GM18511 (cell line): ENCODE results near the gene LILRB4.
"Not testable (repeated sequence)": the region's sequence is repeated elsewhere in the genome, so short reads cannot be mapped to it uniquely, and the experiment has no call there.

ENCODE experiments used
- ATAC-seq: cut with Tn5 transposase; IDR thresholded peaks from one replicate; pipeline ENCODE4 v1.9.1; 2021; ENCODE audit warnings: mild to moderate bottlenecking, moderate library complexity; ENCODE audit not compliant: unreplicated experiment

Gene LILRB4

DNA sequence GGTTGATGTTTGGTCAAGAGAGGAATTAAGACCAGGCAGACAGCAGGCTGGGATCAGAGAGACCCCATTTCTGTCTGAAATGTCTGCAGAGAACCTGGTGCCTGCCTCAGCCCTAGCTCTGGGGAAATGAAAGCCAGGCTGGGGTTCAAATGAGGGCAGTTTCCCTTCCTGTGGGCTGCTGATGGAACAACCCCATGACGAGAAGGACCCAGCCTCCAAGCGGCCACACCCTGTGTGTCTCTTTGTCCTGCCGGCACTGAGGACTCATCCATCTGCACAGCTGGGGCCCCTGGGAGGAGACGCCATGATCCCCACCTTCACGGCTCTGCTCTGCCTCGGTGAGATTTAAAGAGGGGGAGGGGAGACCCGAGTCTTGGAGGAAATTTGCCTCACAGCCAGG is at the start of gene LILRB4:
Gene LILRB4, plus strand, starts transcription at position 256 of the 400 bp plus-strand sequence. Its CDS starts 49 bp downstream, at position 305.
- ATAC-seq, result no peak

DNA sequence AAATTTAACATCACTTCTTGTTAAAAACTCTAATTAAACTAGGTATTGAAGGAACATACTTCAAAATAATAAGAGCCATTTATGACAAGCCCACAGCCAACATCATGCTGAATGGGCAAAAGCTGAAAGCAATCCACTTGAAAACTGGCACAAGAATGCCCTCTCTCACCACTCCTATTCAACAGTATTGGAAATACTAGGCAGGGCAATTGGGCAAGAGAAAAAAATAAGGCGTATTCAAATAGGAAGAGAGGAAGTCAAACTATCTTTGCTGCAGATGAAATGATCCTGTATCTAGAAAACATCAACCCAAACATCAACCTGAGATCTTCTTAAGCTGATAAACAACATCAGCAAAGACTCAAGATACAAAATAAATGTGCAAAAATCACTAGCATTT is 48.1 kb upstream of the LILRB4 start:
- no peak for ATAC-seq

DNA sequence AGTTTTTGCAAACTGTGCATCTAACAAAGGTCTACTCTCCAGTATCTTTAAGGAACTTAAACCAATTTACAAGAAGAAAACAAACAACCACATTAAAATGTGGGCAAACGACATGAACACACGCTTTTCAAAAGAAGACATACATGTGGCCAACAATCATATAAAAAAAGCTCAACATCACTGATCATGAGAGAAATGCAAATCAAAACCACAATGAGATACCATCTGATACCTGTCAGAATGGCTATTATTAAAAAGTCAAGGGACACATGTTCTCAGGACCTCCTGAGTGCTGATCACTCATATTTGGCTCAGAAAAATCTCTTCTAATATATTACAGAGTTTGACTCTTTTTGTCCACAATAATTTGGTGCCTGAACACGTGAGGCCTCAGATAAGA is 46.7 kb upstream of the LILRB4 start:
- ATAC-seq, result peak; percentile 25

DNA sequence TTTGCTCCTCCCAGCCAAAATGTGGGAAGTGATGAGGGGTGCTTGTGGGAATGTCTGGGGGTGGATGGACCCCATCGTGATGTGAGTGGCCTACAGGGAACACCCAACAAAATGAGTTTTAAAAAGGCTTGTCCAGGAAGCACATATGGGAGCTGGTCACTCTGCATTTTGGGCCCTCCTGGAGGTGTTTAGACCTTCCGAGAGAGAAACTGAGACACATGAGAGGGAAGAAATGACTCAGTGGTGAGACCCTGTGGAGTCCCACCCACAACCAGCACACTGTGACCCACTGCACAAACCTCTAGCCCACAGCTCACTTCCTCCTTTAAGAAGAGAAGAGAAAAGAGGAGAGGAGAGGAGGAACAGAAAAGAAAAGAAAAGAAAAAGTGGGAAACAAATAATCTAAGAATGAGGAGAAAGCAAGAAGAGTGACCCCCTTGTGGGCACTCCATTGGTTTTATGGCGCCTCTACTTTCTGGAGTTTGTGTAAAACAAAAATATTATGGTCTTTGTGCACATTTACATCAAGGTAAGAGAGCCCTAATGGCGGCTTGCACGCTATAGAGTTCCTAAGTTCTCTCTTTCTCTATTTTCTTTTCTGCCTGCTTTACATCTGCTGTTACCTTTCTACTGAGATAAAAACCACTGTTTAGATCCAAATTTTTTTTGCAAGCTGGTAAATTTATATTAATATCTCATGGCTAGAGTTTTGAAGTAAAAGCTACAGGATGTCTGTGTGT is 45.8 kb upstream of the LILRB4 start:
- ATAC-seq, result peak; percentile 78

DNA sequence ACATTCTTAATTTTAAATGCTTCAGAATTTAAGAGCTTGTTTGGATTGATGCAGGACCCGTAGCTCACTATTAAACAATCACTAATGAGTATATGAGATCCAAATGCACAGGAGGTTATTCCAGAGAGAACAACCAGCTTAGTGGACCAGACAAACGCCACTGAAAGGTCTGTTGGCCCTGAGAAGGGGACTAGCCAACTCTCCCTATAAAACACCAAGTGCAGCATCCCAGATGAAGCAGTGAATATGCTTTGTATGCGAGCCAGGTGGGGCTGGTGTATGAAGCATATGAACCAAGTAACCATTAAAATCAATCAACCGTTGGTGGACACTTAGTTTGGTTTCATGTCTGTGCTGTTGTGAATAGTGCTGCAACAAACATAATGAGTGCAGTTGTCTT is 42.3 kb upstream of the LILRB4 start:
- no peak for ATAC-seq

DNA sequence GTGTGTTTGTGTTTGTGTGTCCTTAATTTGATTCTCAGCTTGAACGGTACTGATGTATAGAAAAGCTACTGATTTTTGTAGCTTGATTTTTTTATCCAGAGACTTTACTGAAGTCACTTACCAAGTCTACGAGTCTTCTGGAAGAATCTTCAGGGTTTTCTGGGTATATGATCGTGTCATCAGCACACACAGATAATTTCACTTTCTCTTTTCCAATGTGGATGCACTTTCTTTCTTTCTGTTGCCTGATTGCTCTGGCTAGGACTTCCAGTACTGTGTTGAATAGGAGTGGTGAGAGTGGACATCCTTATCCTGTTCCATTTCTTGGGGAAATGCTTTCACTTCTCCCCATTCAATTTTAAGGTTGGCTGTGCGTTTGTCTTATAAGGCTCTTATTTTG is 40.4 kb upstream of the LILRB4 start:
- no peak for ATAC-seq

DNA sequence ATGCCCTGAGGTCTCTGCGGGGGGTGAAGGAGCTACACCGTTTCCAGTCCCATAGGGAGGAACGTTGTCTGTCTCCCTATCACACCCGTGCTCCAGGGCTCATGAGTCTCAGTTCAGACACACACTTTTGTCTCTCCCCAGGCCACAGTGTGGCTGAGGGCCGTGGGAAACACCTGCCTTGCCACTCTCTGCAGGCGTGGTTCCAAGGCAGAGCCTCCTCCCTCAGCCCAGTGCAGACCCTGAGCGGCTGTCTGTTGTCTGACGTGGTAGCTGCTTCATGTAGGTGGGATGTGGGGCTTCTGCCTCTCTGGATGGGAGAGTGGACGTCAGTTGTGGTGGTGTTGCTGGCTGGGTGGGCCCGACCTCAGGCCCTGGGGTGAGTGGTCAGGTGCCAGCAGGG is 38.6 kb upstream of the LILRB4 start:
- ATAC-seq, result not testable (repeated sequence)

DNA sequence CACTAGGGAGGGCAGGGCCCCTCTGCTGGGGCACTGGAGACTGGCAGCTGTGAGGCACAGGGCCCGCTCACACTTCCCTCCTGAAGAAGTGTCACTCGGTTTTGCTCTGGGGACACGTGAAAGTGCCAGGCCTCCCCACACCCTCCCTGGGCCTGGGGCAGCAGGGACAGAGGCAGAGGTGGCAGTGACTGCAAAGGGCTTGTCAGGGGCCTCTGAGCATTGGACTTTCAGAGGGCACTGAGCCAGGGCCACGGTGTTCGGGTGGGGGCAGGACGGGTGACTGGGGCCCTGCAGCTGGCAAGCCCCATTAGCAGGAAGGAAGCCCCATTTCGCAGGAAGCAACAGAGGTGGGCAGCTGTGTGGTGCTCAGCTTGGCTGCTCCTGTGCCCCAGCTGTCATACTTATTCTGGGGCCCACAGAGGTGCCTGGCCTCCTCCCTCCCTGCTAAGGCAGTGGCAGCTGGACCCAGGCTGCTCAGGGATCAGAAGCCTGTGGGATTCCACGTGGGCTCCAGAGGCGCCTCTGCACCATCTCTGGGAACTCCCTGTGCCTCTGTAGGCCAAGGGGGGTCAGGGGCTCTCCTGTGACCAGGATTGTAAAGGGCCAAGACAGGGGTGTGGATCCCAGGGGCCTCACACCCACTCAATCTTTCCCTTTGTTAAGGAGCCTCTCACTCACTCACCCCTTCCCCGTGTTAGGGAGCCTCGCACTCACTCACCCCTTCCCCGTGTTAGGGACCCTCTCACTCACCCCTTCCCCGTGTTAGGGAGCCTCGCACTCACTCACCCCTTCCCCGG is 37.7 kb upstream of the LILRB4 start:
- ATAC-seq, result peak; percentile 47

DNA sequence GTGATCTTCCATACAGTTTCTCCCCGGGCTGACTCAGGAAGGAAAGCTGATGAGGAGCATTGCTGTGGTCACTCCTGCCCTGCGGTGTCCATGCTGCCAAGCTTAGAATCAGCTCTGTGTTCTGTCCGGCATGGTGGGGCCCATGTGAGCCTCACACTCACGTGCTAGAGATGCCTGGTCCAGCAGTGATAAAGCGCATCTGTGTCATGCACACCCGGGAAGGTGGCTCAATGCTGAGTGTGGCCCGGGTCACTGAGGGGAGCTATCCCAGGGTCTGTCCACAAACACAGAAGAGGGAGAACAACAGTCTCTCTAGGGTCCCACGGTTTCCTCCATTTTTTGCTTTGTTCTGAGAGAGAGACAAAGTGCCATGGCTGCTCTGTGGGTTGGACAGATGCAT is 36.0 kb upstream of the LILRB4 start:
- no peak for ATAC-seq

DNA sequence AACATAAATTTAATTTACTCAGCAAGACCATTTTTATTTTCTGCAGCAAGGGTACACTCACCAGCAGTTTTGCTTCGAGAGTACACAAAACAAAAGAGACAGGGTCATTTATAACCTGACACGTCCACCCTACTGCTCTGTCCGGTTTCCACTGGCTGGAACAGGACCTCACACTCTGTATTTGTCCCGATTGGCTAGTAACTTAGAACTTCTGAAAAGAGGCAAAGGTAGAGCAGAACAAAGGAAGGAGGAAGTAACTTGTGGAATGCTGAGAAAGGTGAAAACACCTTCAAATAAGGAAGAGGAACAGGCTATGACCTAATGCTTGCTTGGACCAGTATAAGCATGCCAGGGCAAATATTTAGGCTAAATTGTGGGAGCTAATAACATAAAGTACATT is 34.9 kb upstream of the LILRB4 start:
- ATAC-seq, result not testable (repeated sequence)

DNA sequence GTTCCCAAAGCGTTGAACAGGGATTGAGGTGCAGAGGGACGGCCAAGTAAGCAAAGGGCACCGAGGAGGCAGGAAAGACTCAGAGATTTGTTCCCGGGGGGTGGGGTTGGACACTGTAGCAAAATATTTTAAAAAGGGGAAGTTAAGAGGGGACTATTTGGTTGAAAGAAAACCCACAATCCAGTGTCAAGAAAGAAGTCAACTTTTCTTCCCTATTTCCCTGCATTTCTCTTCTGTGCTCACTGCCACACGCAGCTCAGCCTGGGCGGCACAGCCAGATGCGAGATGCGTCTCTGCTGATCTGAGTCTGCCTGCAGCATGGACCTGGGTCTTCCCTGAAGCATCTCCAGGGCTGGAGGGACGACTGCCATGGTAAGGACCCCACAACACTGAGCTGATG is 32.5 kb upstream of the LILRB4 start, which contains the start of gene LILRB1:
Gene LILRB1, plus strand, starts transcription at position 223 of the 400 bp plus-strand sequence. CDS start 590 bp downstream, outside the sequence.
- not testable (repeated sequence) for ATAC-seq

DNA sequence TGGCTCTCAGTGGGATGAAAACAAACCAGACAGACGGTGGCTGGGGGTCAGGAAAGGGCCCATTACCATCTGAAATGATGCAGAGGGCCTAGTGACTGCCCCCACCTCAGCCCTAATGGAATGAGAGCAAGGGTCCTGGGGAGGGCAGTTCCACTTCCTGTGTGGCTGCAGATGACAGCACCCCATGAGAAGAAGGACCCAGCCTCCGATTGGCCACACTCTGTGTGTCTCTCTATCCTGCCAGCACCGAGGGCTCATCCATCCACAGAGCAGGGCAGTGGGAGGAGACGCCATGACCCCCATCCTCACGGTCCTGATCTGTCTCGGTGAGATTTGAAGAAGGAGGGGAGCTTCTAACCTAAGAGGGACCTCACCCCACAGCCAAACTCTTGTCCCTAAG is 32.0 kb upstream of the LILRB4 start:
- no peak for ATAC-seq

DNA sequence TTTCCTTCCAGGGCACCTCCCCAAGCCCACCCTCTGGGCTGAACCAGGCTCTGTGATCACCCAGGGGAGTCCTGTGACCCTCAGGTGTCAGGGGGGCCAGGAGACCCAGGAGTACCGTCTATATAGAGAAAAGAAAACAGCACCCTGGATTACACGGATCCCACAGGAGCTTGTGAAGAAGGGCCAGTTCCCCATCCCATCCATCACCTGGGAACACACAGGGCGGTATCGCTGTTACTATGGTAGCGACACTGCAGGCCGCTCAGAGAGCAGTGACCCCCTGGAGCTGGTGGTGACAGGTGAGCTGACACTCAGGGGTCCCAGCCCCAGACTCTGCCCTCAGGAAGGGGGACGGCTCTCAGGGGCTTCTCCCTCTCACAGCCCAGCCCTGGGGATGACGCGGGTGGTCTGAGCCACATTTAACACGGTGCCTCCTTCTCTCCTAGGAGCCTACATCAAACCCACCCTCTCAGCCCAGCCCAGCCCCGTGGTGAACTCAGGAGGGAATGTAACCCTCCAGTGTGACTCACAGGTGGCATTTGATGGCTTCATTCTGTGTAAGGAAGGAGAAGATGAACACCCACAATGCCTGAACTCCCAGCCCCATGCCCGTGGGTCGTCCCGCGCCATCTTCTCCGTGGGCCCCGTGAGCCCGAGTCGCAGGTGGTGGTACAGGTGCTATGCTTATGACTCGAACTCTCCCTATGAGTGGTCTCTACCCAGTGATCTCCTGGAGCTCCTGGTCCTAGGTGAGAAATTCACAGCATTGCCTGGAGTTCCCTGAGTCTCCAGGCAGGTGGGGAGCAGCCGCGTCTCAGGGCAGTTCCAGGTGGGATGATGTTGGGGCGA is 31.1 kb upstream of the LILRB4 start:
- ATAC-seq, result not testable (repeated sequence)

DNA sequence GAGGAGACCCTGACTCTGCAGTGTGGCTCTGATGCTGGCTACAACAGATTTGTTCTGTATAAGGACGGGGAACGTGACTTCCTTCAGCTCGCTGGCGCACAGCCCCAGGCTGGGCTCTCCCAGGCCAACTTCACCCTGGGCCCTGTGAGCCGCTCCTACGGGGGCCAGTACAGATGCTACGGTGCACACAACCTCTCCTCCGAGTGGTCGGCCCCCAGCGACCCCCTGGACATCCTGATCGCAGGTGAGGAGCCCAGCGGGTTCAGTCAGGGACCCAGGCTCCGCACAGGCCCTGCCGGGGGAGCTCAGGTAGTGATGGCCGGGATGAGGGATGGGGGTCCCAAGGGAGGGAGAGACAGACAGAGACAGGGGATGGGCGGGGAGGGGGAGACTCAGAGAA is 30.3 kb upstream of the LILRB4 start:
- ATAC-seq, result not testable (repeated sequence)

DNA sequence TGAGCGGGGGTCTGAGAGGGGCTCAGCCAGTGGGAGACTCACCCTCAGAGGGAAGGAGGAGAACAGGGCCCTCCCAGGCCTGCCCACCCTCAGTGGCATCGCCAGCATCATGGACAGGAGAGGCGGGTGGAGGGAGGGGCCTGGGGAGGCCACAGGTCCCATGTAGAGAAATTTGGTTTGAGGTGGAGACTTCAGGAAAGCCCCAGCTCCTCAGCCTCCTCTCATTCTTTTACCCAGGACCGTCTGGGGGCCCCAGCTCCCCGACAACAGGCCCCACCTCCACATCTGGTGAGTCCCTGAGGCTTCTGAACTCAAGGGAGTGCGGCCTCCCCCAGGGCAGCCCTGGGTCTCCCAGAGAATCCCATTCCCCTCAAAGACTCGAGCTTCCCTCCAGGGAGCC is 29.4 kb upstream of the LILRB4 start:
- no peak for ATAC-seq

DNA sequence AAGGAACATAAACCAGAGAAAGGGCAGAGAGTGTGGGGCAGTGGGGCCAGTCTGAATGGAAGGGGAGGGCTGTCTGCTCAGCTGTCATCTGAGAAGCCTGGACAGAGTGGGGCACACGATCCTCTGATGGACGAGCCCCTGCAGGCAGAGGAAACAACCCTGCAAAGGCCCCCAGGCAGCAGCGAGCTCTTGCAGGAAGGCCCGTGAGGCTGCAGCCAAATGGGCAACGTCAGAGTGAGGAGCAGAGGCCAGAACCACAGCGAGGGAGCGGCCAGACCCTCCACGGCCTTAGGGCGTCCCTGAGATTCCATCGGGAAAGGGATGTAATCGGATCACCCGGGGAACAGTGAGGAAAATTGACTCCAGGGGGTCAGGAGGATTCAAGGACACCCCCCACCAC is 26.7 kb upstream of the LILRB4 start:
- not testable (repeated sequence) for ATAC-seq

DNA sequence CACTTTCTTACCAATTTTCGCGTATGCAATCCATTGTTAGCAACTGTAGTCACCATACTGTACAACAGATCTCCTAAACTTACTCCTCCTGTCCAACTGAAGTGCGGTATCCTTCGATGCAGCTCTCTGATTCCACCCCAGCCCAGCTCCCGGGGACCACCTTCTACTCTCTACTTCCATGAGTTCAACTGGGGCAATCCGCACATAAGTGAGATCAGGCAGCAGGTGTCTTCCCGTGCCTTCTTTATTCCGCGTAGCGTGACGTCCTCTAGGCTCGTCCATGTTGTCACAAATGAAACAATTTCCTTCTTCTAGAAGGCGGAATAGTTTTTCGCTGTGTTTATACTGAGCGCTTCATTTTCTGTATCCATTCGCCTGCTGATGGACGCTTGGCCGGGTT is 24.1 kb upstream of the LILRB4 start:
- no peak for ATAC-seq

DNA sequence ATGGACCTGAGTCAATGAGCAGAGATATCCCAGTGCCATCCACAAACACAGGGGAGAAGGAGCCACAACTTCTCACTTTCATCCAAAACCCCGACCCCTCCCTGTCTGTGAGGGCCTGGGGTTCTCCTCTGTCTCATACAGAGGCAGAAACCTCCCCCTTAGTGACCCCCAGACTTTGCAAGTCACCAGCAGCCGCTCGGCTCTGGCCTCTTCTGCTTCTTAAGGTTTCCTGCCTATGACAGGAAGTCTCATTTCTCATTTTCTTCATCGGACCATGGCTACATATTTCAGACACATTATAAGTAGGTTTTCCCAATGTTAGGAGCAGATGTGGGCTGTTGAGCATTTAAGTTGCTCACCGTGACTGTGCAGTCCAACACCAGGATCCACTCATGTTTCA is 19.8 kb upstream of the LILRB4 start:
- not testable (repeated sequence) for ATAC-seq

DNA sequence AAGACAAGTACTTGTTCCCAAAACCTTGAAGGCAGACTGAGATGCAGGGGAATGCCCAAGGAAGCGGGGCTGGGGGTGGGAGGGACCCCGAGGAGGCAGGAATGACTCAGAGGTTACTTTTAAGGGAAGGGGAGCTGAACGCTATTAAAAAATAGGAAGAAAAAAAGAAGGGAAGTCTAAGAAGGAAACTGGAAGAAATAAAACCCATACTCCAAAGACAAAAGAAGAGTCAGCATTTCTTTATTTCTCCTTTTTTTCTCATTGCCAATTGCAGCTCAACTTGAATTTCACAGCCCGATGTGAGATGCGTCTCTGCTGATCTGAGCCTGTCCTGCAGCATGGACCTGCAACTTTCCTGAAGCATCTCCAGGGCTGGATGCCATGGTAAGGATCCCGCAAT is 19.2 kb upstream of the LILRB4 start:
- ATAC-seq, result not testable (repeated sequence)

DNA sequence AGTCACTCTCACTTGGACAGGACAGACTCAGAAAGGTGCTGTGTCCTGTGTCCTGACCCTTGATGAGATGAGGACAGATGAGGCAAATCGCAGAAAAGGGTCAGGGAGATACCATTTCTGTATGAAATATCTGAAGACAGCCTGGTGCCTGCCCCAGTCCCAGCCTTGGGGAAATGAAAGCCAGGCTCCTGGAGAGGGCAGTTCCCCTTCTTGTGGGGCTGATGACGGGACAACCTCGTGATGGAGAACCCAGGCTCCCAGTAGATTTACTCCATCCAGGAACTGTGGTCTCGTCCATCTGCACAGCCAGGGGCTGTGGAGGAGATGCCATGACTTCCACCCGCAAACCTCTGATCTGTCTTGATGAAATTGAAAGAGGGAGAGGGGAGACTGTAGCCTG is 18.7 kb upstream of the LILRB4 start:
- no peak for ATAC-seq

DNA sequence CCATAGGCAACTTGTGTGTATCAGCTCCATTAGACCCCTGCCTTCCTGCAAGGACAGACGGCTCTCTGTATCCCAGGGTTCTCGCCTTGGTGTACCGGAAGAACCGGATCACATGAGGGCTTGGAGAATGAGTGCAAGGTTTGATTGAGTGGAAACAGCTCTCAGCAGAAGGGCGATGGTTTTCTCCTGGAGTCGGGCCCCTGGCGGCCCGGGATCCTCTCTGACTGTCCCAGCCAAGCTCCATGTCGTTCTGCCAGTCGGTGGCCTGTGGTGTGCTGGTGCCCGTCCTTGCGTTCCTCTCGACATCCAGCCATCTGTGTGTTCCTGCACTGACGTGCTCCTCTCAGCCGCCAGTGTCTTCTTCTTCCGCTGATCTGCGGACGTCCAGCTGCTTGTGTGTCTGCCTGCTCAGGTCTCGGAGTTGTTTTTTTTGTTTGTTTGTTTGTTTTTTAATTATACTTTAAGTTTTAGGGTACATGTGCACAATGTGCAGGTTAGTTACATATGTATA is 16.4 kb upstream of the LILRB4 start:
- ATAC-seq, result no peak
